Ascending aorta (tissue), 2 donors: Measurements from ENCODE around the gene CRTC3. TPM values are rescaled to one million over a fixed set of nuclear protein-coding genes. Genes with fewer than 3 reads are reported as not detected.

Experiments used
- DNase-seq, 2 donors: peaks; one replicate each; pipeline ENCODE4 v3.0.0-alpha.2; 2019; ENCODE audit warnings: low spot score in 2 of 2
- H3K27ac ChIP-seq, 2 donors: fragments of 200-600 bp; sonication (generic); one replicate each; pipeline ENCODE4 v1.5.1; 2016 to 2017; ENCODE audit warnings: mild to moderate bottlenecking in 1 of 2
- H3K27me3 ChIP-seq: fragments of 200-600 bp; sonication (generic); one replicate; pipeline ENCODE4 v1.5.1; 2017
- H3K36me3 ChIP-seq, 2 donors: fragments of 200-600 bp; sonication (generic); one replicate each; pipeline ENCODE4 v1.5.1; 2016
- H3K4me1 ChIP-seq, 2 donors: fragments of 200-600 bp; sonication (generic); one replicate each; pipeline ENCODE4 v1.5.1; 2016 to 2017; ENCODE audit warnings: mild to moderate bottlenecking in 1 of 2
- H3K4me3 ChIP-seq, 2 donors: fragments of 200-600 bp; sonication (generic); one replicate each; pipeline ENCODE4 v1.5.1; 2016 to 2017; ENCODE audit warnings: mild to moderate bottlenecking in 1 of 2
- H3K9me3 ChIP-seq, 2 donors: fragments of 200-600 bp; sonication (generic); one replicate each; pipeline ENCODE4 v1.5.1; 2016
- CTCF ChIP-seq, 3 experiments: fragments of 200-600 bp in 2 of 3; fragments of 450-650 bp in 1 of 3; sonication (generic) in 2 of 3; IDR thresholded peaks; one replicate each; pipeline ENCODE4 v1.5.1; 2016 to 2019; ENCODE audit warnings: antibody characterized with exemption in 3 of 3, mild to moderate bottlenecking in 1 of 3, moderate library complexity in 1 of 3
- intact Hi-C: fragments of 100-400 bp; cut with DNase I; formaldehyde crosslinking; loops from one replicate; pipeline ENCODE4 v1.15.1; 2023
- total RNA-seq: library from RNA; depleted of rRNA; stranded (reverse); fragments of >200 nt; gene quantifications from one replicate; pipeline ENCODE4 v1.1.0, GENCODE V29; 2016

CRTC3 gene
- total RNA-seq, 1 donor from 2014 or later: 35.5 TPM

- H3K4me3 ChIP-seq: no peak overlapping the region
- no peaks in the 10 kb centered on the region for H3K27me3 ChIP-seq
- intact Hi-C loops: no loop called here
- no peak for DNase-seq
- peaks cover 16 to 52% of the 10 kb centered on the region in 2 donors for H3K4me1 ChIP-seq
- peak overlapping the region; percentile 76 to 79 for H3K27ac ChIP-seq
- no peak for TF ChIP-seq CTCF (IDR thresholded peaks at IDR 0.05)
- peaks cover 0 to 5% of the 10 kb centered on the region in 2 donors for H3K36me3 ChIP-seq
- H3K9me3 ChIP-seq: no peaks in the 10 kb centered on the region
Observed at GRCh38 chr15:90598679-90599078, 69.0 kb downstream of the CRTC3 start.

GRCh38 chr15:90599116-90599515 is 69.4 kb downstream of the CRTC3 start:
- Histone ChIP-seq H3K4me3 (no peak overlapping the region), H3K4me1 (peaks cover 16 to 48% of the 10 kb centered on the region in 2 donors), H3K27me3 (no peaks in the 10 kb centered on the region), H3K36me3 (peaks cover 0 to 5% of the 10 kb centered on the region in 2 donors), H3K9me3 (no peaks in the 10 kb centered on the region), H3K27ac (peak overlapping the region; percentile 76 to 79)
- no peak for DNase-seq
- intact Hi-C loops: no loop called here
- TF ChIP-seq CTCF (IDR thresholded peaks at IDR 0.05): no peak

GRCh38 chr15:90599644-90600043 is 69.9 kb downstream of the CRTC3 start:
- Histone ChIP-seq H3K4me1 (peaks cover 16 to 43% of the 10 kb centered on the region in 2 donors), H3K27ac (peak overlapping the region in 1 of 2 donors; percentile 79)
- intact Hi-C loops: no loop called here

GRCh38 chr15:90600954-90601353 is 71.2 kb downstream of the CRTC3 start:
- H3K36me3 ChIP-seq: peaks cover 4 to 11% of the 10 kb centered on the region in 2 donors
- no peak for DNase-seq
- no peak overlapping the region for H3K4me3 ChIP-seq
- intact Hi-C loops: no loop called here
- peak overlapping the region in 1 of 2 donors; percentile 70 for H3K27ac ChIP-seq
- no peaks in the 10 kb centered on the region for H3K9me3 ChIP-seq
- H3K4me1 ChIP-seq: peaks cover 9 to 30% of the 10 kb centered on the region in 2 donors
- no peak for TF ChIP-seq CTCF (IDR thresholded peaks at IDR 0.05)
- H3K27me3 ChIP-seq: no peaks in the 10 kb centered on the region

More at GRCh38 chr15:90599644-90600043, 69.9 kb downstream of the CRTC3 start:
- no peak for DNase-seq
- no peaks in the 10 kb centered on the region for H3K9me3 ChIP-seq
- H3K4me3 ChIP-seq: no peak overlapping the region
- no peak for TF ChIP-seq CTCF (IDR thresholded peaks at IDR 0.05)
- no peaks in the 10 kb centered on the region for H3K27me3 ChIP-seq
- peaks cover 0 to 5% of the 10 kb centered on the region in 2 donors for H3K36me3 ChIP-seq

- Histone ChIP-seq H3K4me1 (peaks cover 0 to 13% of the 10 kb centered on the region in 2 donors), H3K27ac (peak overlapping the region in 1 of 2 donors; percentile 3), H3K36me3 (peaks cover 4 to 11% of the 10 kb centered on the region in 2 donors), H3K27me3 (no peaks in the 10 kb centered on the region), H3K4me3 (no peak overlapping the region), H3K9me3 (no peaks in the 10 kb centered on the region)
- DNase-seq: no peak
- intact Hi-C loops: no loop called here
- peak in 2 of 3 experiments; percentile 25 for TF ChIP-seq CTCF (IDR thresholded peaks at IDR 0.05)
Observed at GRCh38 chr15:90603893-90604292, 74.2 kb downstream of the CRTC3 start.

GRCh38 chr15:90606641-90607040 is 76.9 kb downstream of the CRTC3 start:
- Histone ChIP-seq H3K9me3 (no peaks in the 10 kb centered on the region), H3K27ac (no peak overlapping the region), H3K36me3 (peaks cover 4 to 6% of the 10 kb centered on the region in 2 donors), H3K4me3 (no peak overlapping the region), H3K4me1 (peaks cover 8 to 31% of the 10 kb centered on the region in 2 donors), H3K27me3 (no peaks in the 10 kb centered on the region)
- TF ChIP-seq CTCF (IDR thresholded peaks at IDR 0.05): no peak
- intact Hi-C loops: no loop called here
- no peak for DNase-seq
